ENCODE results near the gene LCE3B. TPM values are rescaled to one million over a fixed set of nuclear protein-coding genes. Genes with fewer than 3 reads are reported as not detected.
"Not testable (repeated sequence)": the region's sequence is repeated elsewhere in the genome, so short reads cannot be mapped to it uniquely, and the experiment has no call there.

The LCE3B gene, protein sequence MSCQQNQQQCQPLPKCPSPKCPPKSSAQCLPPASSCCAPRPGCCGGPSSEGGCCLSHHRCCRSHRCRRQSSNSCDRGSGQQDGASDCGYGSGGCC
- total RNA-seq: not detected

GRCh38 chr1:152613511-152613910 lies at the start of gene LCE3B:
LCE3B (plus strand) TSS chr1:152613811; CDS start chr1:152613811, 0 bp downstream.
- DNase-seq: no peak

DNA sequence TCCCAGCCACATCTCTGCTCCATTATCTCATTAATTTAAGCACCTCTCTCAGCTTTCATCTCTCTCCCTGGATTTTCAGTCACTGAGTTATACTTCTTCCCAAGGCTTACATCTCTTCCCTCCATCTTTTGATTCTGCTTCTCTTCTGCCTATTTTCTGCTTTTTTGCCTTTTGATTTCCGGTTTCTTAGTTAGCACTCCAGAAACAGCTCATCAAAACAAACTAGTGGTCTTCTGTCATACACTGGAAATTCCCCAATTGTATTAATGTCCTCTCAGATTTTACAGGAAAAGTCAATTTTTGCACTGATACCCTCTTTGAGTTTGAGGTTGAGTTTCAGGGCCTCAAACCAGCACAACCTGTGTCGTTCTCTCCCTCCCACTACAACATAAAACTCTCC lies 48.5 kb upstream of the LCE3B start:
- DNase-seq: no peak

DNA sequence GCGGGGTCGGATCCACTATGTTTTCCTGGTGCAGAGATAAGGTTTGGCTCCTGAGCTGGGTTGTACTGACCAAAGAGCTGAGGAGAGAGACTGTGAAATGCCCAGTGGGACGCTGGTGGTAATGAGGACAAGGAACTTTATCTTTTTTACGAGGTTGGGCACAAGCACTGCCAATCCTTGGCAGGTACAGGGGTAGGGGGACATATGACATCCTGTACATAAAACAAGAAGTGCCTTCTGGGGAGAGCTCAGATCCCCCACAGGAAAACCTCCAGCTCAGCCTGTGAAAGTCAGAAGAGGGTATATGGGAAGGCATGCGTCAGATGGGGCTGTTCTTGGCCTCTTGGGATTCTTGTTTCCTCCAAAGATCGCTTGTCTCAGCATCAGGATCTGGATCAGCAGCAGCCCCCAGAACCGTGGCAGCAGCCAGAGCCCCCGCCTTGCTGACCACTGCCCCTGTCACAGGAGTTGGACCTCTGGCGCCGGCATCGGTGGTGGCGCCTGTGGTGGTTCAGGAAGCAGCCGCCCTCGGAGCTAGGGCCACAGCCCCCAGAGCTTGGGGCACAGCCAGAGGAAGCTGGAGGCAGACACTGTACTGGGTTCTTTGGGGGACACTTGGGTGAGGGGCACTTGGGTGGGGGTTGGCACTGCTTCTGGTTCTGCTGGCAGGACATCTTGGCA lies 47.9 kb upstream of the LCE3B start:
- no peak for DNase-seq

- no peak for DNase-seq
Observed at GRCh38 chr1:152566681-152567080, 46.9 kb upstream of the LCE3B start, which contains the start of gene LCE3E. LCE3E (minus strand) TSS chr1:152566780; CDS start chr1:152566208, 572 bp downstream.

- DNase-seq: no peak
Observed at GRCh38 chr1:152577168-152577567, 36.4 kb upstream of the LCE3B start.

DNA sequence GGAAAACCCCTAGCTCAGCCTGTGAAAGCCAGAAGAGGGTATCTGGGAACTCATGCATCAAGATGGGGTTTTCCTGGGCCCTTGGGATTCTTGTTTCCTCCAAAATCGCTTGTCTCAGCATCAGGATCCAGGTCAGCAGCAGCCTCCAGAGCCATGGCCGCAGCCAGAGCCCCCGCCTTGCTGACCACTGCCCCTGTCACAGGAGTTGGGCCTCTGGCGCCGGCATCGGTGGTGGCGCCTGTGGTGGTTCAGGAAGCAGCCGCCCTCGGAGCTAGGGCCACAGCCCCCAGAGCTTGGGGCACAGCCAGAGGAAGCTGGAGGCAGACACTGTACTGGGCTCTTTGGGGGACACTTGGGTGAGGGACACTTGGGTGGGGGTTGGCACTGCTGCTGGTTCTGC lies 34.1 kb upstream of the LCE3B start:
- DNase-seq: not testable (repeated sequence)

DNA sequence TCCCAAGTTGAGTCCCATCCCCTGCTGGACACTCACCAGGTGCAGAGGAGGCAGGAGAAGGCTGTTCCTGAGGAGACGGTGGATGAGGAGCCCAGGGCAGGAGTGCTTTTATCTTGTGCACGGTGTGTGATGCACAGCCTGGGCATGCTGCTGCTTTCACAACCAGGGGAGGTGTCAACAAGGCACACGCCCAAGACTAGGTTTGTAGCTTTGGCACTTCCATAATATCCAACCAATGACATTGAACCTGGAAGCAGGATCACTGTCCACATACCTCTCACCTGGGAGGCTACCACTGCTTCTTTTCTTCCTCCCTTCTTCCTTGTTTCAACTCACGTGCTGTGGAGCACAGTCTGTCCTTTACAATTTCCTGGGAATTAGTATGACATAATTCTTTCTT lies 33.2 kb upstream of the LCE3B start, which contains the start of gene LCE3D:
LCE3D (minus strand) TSS at position 84 of the 400 bp plus-strand sequence. CDS start 580 bp downstream, outside the sequence.
- DNase-seq: no peak

DNA sequence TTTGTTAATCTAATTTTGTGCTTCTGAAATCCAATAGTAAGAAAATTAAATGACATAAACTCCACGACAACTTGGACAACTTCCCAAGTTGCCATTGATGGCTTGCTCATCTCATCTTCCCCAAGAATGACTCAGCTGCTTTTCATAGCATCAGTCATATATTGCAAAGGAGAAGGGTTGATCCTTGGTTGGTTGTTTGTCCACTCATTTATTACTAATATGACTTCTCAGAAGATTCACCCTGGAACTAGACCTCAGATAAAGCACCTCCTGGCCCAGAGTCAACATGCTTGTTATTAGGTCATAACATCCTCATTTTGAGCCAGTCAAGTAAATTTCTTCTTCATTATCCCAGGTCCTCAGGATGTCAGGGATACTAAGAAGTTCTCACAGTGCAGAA lies 31.0 kb upstream of the LCE3B start:
- DNase-seq: no peak

- DNase-seq: no peak
Observed at GRCh38 chr1:152585586-152585985, 28.0 kb upstream of the LCE3B start.

DNA sequence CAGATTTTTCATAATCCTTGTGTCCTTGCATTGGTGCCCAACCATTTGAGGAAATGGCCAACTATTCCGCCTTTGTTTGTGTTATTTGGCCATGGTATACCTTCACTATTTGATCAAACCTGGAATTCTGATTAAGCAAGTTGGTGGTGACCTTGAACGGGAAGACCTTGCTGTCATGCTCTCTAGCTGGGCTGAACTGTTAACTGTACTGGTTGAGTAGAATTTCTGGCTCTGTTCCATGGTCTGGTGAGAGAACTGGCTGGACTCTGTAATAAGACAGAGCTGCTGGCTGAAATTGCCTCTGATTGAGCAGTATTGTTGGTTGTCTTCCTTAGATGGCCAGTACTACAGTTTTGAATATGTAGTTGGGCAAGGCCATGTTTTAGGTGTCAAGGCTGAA lies 16.6 kb upstream of the LCE3B start:
- no peak for DNase-seq

DNA sequence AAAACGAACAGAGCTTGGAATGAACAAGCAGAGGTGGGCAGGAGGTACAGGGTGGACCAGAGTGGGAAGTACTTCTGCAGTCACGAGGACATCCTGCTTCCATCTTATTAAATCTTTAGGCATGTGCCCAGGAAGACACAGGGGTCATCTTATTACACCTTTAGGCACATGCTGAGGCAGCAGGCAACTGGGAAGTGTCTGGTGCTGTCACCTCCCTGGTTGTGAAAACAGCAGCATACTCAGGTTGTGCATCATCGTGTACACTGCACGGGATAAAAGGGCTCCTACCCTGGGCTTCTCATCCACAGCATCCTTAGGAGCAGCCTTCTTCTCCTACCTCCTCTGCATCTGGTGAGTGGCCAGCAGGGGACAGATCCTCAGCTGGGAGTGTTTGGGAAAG lies 13.7 kb upstream of the LCE3B start, which contains the start of gene LCE3C:
LCE3C (plus strand) TSS at position 301 of the 400 bp plus-strand sequence. CDS start 498 bp downstream, outside the sequence.
- DNase-seq: no peak

GRCh38 chr1:152621993-152622392 lies 8.4 kb downstream of the LCE3B start:
- DNase-seq: no peak

DNA sequence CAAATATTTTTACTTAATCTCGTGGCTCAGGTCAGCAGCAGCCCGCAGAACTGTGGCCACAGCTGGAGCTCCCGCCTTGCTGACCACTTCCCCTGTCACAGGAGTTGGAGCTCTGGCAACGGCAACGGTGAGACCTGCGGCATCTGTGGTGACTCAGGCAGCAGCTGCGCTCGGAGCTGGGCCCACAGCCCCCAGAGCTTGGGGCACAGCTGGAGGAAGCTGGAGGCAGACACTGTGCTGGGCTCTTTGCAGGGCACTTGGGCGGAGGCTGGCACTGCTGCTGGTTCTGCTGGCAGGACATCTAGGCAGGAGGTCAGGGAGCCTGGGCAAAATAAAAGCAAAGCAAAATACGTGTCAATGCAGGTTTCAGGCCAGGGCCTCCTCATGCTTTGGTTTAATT lies 9.2 kb downstream of the LCE3B start, which contains the start of gene LCE3A:
LCE3A (minus strand) TSS at position 301 of the 400 bp plus-strand sequence; CDS start at position 301, 0 bp downstream.
- DNase-seq: peak; percentile 77

DNA sequence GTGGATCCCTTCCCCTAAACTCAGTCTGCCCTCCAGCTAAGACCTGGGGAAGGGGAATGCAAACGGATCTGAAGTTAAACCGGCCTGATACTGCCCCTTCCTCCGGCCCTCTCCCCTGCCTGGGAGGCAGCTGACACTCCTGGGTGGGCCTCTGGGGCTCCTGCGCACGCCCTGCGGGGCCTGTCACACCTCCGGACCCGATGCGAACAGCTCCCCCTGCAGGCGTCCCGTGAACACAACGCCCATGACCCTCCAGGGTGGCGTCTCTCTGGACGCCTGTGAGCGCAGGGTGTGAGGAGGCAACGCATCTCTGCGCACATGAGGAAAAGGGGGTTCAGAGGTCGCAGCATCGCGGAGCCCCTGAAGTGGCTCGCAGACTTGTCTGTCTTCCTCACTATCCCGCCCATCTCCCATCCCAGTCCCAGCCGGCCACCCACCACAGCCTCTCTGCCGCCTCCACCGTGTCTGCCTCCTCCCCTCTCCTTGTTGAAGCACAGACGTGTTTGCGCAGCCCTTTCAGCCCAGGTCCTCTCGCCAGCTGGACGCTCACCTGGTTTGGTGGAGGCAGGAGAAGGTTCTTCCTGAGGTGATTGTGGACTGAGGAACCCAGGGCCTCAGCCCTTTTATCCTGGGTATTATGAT lies 9.7 kb downstream of the LCE3B start:
- peak; percentile 16 for DNase-seq

DNA sequence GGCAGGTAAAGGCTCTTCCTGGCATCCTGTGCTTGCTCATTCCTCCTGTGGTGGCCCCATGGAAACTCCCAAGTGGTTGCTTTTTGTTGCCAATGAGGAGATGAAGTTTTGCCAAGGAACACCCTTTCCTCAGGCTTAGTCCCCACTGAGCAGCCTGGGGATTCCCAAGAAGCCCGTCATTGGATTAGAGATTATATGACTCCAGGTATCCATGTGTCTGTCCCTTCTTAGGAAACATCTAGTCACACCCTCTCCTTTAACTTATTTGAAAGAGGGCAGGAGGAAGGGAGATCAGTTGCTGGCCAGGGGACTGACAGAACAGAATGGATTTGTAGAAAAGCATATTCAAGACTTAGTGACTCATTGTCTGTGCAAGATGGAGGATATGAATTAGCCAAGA lies 13.1 kb downstream of the LCE3B start:
- DNase-seq: no peak

- DNase-seq: no peak
Observed at GRCh38 chr1:152630596-152630995, 17.0 kb downstream of the LCE3B start.

DNA sequence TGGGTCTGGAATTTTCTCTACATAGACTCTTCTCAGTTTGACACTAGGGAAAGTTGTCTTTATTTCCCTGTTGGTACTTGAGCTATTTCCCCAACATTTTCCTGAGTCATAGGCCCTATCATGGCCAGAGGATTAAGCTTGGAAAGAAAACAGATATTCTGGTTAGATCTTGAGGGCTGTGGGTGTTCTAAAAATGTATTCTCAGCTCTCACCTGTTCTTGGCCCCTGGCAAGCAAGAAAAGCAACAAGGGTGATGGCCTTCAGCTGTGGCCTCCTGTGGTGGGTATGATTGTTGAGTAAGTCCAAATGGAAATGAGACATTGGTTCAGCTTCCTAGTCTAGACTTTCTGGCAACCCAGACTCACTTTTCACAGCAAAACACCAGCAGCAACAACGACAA lies 26.7 kb downstream of the LCE3B start:
- no peak for DNase-seq

GRCh38 chr1:152643945-152644344 lies 30.3 kb downstream of the LCE3B start:
- no peak for DNase-seq

GRCh38 chr1:152645146-152645545 lies 31.5 kb downstream of the LCE3B start:
- no peak for DNase-seq

DNA sequence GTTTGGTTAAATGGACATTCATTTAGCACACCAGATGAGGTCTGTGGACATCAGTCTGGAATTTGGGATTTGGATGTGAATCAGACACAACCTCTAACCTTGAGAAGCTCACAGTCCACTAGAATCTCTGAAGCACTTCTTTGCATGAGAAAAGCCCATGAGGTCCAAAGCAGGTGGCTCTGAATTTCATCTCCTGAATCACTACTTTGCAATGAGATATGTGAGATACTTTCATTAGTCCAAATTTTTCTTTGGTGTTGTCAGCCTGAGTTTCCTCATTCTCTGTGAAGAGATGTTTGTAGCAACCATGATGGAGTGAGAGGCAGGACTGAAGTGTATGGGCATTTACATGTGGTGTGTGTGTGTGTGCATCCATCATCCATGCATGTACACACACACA lies 33.0 kb downstream of the LCE3B start:
- no peak for DNase-seq

GRCh38 chr1:152654110-152654509 lies 40.5 kb downstream of the LCE3B start:
- DNase-seq: peak; percentile 82

DNA sequence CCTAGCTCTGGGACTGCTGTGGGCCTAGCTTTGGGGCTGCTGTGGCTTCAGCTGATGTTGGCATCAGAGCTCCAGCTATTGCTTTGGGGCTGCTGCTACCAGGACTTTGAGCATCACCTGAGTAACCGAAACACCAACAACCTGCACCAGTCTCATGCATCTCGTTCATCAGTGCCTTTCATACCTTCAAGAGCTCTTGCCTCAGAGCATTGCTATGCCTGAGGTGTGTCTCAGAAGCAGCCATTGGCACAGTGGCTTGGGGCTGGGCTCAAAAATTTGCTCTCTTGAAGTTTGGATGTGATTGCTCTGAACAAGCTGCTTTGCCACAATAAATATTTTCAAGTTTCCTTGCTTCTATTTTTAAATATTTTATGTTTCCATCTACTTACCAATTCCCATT lies 42.8 kb downstream of the LCE3B start:
- no peak for DNase-seq

DNA sequence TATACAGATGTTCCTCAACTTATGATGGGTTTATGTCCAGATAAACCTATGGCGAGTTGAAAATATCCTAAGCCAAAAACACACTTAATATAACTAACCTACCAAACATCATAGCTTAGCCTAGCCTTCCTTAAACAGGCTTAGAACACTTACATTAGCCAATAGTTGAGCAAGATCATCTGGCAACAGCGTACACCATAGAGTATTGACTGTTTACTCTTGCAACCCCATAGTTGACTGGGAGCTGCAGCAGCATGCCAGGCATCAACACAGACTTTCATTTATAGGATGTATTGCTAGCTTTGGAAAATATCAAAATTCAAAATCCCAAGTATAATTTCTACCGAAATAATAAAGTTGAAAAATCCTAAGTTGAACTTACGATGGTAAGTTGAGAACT lies 44.1 kb downstream of the LCE3B start:
- DNase-seq: no peak

All from tongue (tissue), 2 donors.